Neural progenitor cell (in vitro differentiated cells): ENCODE results near the gene FANCC.
"Not testable (repeated sequence)": the region's sequence is repeated elsewhere in the genome, so short reads cannot be mapped to it uniquely, and the experiment has no call there.

Source experiments
- CTCF ChIP-seq: fragments of 200-600 bp; sonication (generic); IDR thresholded peaks from 2 replicates; pipeline ENCODE4 v1.5.1; 2017; ENCODE audit warnings: antibody characterized with exemption, mild to moderate bottlenecking
- EZH2 ChIP-seq: fragments of 200-600 bp; sonication (generic); IDR thresholded peaks from 2 replicates; pipeline ENCODE4 v1.6.1; 2017; ENCODE audit warnings: antibody characterized with exemption, mild to moderate bottlenecking, moderate library complexity

GRCh38 chr9:95329061-95329460 lies 11.6 kb upstream of the FANCC start:
- TF ChIP-seq CTCF, EZH2: not testable (repeated sequence)
